OCI-LY7 (cell line): Measurements from ENCODE around the gene CSNK2A1. TPM values are rescaled to one million over a fixed set of nuclear protein-coding genes. Genes with fewer than 3 reads are reported as not detected.

Source experiments
- BruUV-seq: library from RNA; stranded (reverse); fragments of 400-500 nt; replicated peaks from 2 replicates; lab custom pipeline; 2021; lab: Mats Ljungman, UMichigan
- CTCF ChIA-PET: fragments of 300-600 bp; sonication (Branson Sonifier 250); formaldehyde crosslinking; loops from one replicate; lab custom pipeline; 2022; ENCODE audit warnings: antibody characterized with exemption; ENCODE audit not compliant: unreplicated experiment; lab: Charles Lee
- POLR2A ChIA-PET: fragments of 300-600 bp; sonication (Branson Sonifier 250); formaldehyde crosslinking; loops from one replicate; lab custom pipeline; 2022; ENCODE audit warnings: antibody characterized with exemption; lab: Charles Lee
- DNase-seq: peaks from one replicate; pipeline ENCODE4 v3.0.0-alpha.2; 2015; ENCODE audit warnings: low spot score
- H2AFZ ChIP-seq: fragments of 200-600 bp; sonication (generic), shearing (Covaris generic); 2 replicates; pipeline ENCODE4 v1.6.1; 2014; ENCODE audit warnings: mild to moderate bottlenecking, antibody characterized with exemption, low read length, moderate library complexity
- H3K27ac ChIP-seq: fragments of 200-600 bp; sonication (generic); 2 replicates; pipeline ENCODE4 v1.5.1; 2014; ENCODE audit warnings: mixed run types, low read depth, mild to moderate bottlenecking, moderate library complexity, low read length, inconsistent platforms; ENCODE audit not compliant: poor library complexity, severe bottlenecking
- H3K36me3 ChIP-seq: fragments of 200-600 bp; sonication (generic); 2 replicates; pipeline ENCODE4 v1.6.1; 2014; ENCODE audit warnings: mild to moderate bottlenecking, antibody characterized with exemption, low read length, moderate library complexity, mixed read lengths; ENCODE audit not compliant: insufficient read depth
- H3K4me1 ChIP-seq: fragments of 200-600 bp; sonication (generic); 2 replicates; pipeline ENCODE4 v1.5.1; 2014; ENCODE audit warnings: mild to moderate bottlenecking, low read length; ENCODE audit not compliant: insufficient read depth, poor library complexity, severe bottlenecking
- H3K4me2 ChIP-seq: fragments of 200-600 bp; sonication (generic); 2 replicates; pipeline ENCODE4 v1.6.1; 2014; ENCODE audit warnings: mild to moderate bottlenecking, low read length
- H3K4me3 ChIP-seq: fragments of 200-600 bp; sonication (generic); 2 replicates; pipeline ENCODE4 v1.5.1; 2014; ENCODE audit warnings: mild to moderate bottlenecking, low read depth, low read length; ENCODE audit not compliant: poor library complexity, severe bottlenecking
- H3K79me2 ChIP-seq: fragments of 200-600 bp; sonication (generic); 2 replicates; pipeline ENCODE4 v1.6.1; 2016; ENCODE audit warnings: low read depth, mild to moderate bottlenecking, low read length, moderate library complexity, mixed read lengths; ENCODE audit not compliant: insufficient read depth
- H3K9me2 ChIP-seq: fragments of 200-600 bp; sonication (generic); 2 replicates; pipeline ENCODE4 v1.6.1; 2016; ENCODE audit warnings: mild to moderate bottlenecking, low read length, mixed read lengths; ENCODE audit not compliant: insufficient read depth
- H3K9me3 ChIP-seq: fragments of 200-600 bp; sonication (generic); 2 replicates; pipeline ENCODE4 v1.6.1; 2014; ENCODE audit warnings: mild to moderate bottlenecking, mixed run types, low read length, mixed read lengths
- H4K20me1 ChIP-seq: fragments of 200-600 bp; sonication (generic); 2 replicates; pipeline ENCODE4 v1.6.1; 2014; ENCODE audit warnings: mild to moderate bottlenecking, antibody characterized with exemption, low read length, moderate library complexity, mixed read lengths; ENCODE audit not compliant: insufficient read depth
- CTCF ChIP-seq: fragments of 200-600 bp; sonication (generic); conservative IDR thresholded peaks from 2 replicates; pipeline ENCODE4 v1.5.1; 2014; ENCODE audit warnings: mild to moderate bottlenecking, antibody characterized with exemption, low read length, moderate library complexity, mixed read lengths
- EZH2phosphoT487 ChIP-seq: fragments of 200-600 bp; sonication (generic); IDR thresholded peaks from 2 replicates; pipeline ENCODE4 v1.6.1; 2018; ENCODE audit warnings: low read depth, borderline replicate concordance, mild to moderate bottlenecking, mixed run types, antibody characterized with exemption, low read length, moderate library complexity, mixed read lengths
- intact Hi-C: fragments of 100-400 bp; cut with micrococcal nuclease; formaldehyde crosslinking; loops from one replicate; pipeline ENCODE4 v1.10.0; 2022; ENCODE audit not compliant: unreplicated experiment
- total RNA-seq, 2 experiments: library from RNA; depleted of rRNA in 1 of 2; stranded (reverse); fragments of >200 nt in 1 of 2; shearing (Covaris generic) in 1 of 2; gene quantifications; 2 replicates each; pipeline ENCODE4 v1.2.3, GENCODE V29; 2014 to 2022

CSNK2A1 gene
- total RNA-seq, 2 experiments from 2014 or later, result 90.8 to 164 TPM

DNA sequence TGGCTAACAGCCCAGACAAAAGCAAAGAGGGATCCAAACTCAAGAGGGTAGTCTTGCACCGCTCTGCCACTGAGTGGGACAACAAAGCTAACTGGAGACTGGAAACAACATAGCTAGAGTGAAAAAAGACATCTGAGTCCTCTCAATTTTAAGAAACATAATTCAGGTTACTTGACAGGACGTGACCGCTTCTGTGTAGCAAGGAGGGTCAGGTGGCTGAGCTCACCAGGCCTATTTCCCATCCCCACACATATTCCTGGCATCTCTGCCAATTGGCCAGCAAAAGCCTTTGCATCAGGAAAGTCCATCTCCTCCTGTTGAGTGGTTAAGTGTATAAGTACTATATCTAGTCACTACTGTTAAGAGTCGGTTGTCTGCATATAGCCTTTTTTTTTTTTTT, 55.9 kb downstream of the CSNK2A1 start:
- Histone ChIP-seq H3K36me3 (peaks cover 91% of the 10 kb centered on the region), H3K27ac (no peak overlapping the region), H2AFZ (no peak overlapping the region), H3K4me2 (no peak overlapping the region), H3K4me1 (no peaks in the 10 kb centered on the region), H3K9me2 (no peaks in the 10 kb centered on the region), H4K20me1 (no peaks in the 10 kb centered on the region), H3K9me3 (no peaks in the 10 kb centered on the region), H3K79me2 (no peaks in the 10 kb centered on the region), H3K4me3 (no peak overlapping the region)
- intact Hi-C loops, result no loop called here
- ChIA-PET CTCF (no interaction called here), POLR2A (interaction anchor here (0.6 to 1.0 kb wide), 4 partner anchors 10 to 144 kb away, joined by 3 to 5 read pairs (median 4); no protein-coding TSS in a partner anchor)
- TF ChIP-seq EZH2phosphoT487, result no peak
- no peak for TF ChIP-seq CTCF
- no TSS peak for BruUV-seq
- no peak for DNase-seq

DNA sequence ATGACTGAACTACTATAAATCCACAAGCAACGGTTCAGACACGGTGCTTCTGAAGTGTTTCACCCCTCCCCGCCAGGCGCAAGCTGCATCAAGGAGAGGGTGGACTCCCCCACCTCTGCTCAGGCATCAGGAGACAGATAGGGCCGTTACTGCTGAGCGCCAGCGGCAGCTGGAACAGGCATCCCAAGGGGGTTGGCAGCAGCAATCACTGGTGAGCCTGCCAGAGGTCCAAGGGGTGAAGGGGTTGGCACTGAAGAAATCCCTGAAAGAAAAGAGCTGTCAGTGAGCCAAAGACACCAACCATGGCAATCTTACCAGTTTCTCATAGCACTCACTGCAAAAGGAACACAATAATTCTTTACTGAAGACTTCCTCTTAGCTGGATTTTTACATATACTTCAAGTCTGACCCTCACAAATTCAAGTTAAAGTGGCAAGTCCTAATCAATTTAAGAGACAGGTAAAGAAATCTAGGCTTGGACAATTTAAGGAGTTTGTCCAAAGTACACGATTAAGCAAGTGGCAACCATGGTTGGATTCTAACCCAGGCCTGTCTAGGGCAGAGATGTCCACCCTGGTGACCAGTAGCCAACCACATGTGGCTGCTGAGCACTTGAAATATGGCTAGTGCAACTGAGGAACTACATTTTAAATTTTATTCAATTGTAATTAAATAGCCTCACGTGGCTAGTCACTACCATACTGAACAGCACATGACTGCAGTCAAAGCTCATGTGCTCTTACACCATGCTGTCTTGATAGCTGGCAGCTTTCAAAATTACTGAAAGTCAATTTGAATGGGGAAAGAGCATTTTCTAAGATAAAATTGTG, 59.6 kb downstream of the CSNK2A1 start:
- POLR2A ChIA-PET, result interaction anchor here (0.6 kb wide), 1 partner anchor 85 kb away, joined by 4 read pairs; no protein-coding TSS in a partner anchor
- H3K9me2 ChIP-seq, result no peaks in the 10 kb centered on the region
- TF ChIP-seq EZH2phosphoT487, result no peak
- TF ChIP-seq CTCF, result no peak
- H3K4me1 ChIP-seq, result no peaks in the 10 kb centered on the region
- H4K20me1 ChIP-seq, result no peaks in the 10 kb centered on the region
- intact Hi-C loops, result no loop called here
- CTCF ChIA-PET, result no interaction called here
- H2AFZ ChIP-seq, result no peak overlapping the region
- peaks cover 96% of the 10 kb centered on the region for H3K36me3 ChIP-seq
- no peak for DNase-seq
- H3K79me2 ChIP-seq, result no peaks in the 10 kb centered on the region
- H3K27ac ChIP-seq, result no peak overlapping the region
- no peak overlapping the region for H3K4me2 ChIP-seq
- no peaks in the 10 kb centered on the region for H3K9me3 ChIP-seq
- no TSS peak for BruUV-seq
- no peak overlapping the region for H3K4me3 ChIP-seq

DNA sequence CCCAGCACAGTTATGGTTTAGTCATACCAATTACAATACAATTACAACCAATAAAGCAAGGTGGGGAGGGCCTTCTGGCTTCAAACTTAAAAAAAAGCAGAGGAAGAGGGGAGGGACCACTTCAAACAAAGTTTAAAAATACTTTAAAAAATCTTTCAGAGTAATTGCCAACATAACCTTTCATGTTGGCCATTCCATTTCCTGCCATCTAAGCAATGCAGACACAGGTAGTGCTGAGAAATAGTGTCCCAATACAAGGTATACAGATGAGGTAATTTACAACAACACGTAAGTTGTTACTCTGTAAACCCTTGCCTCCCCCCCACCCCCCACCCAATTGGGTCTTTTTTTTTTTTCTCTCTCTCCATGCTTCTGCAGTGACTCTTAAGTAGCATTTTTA, 62.4 kb downstream of the CSNK2A1 start:
- Histone ChIP-seq H3K4me1 (no peaks in the 10 kb centered on the region), H3K79me2 (no peaks in the 10 kb centered on the region), H3K27ac (no peak overlapping the region), H2AFZ (no peak overlapping the region), H3K9me3 (no peaks in the 10 kb centered on the region), H3K36me3 (peaks cover 88% of the 10 kb centered on the region), H3K4me2 (no peak overlapping the region), H4K20me1 (no peaks in the 10 kb centered on the region), H3K4me3 (no peak overlapping the region), H3K9me2 (no peaks in the 10 kb centered on the region)
- ChIA-PET POLR2A (interaction anchor here (1.0 to 1.3 kb wide), 2 partner anchors 12 to 105 kb away, joined by 3 read pairs; no protein-coding TSS in a partner anchor), CTCF (no interaction called here)
- no peak for TF ChIP-seq CTCF
- TF ChIP-seq EZH2phosphoT487, result no peak
- no TSS peak for BruUV-seq
- intact Hi-C loops, result no loop called here
- no peak for DNase-seq
